CD4-positive, alpha-beta T cell (primary cell): ENCODE data around the gene OAS3. TPM values are rescaled to one million over a fixed set of nuclear protein-coding genes. Genes with fewer than 3 reads are reported as not detected.

Experiments used
- ATAC-seq: fragments of 200-7000 bp; cut with Tn5 transposase; one replicate; pipeline ENCODE4 v1.10.0; 2022; ENCODE audit warnings: mild to moderate bottlenecking; ENCODE audit not compliant: poor library complexity
- CTCF ChIA-PET: fragments of 350-600 bp; sonication (Branson Sonifier 250); formaldehyde crosslinking; loops from one replicate; lab custom pipeline; 2021; ENCODE audit warnings: antibody characterized with exemption, inconsistent platforms; lab: Charles Lee
- POLR2A ChIA-PET: fragments of 350-600 bp; sonication (Branson Sonifier 250); formaldehyde crosslinking; loops from one replicate; lab custom pipeline; 2021; ENCODE audit warnings: antibody characterized with exemption, inconsistent platforms; lab: Charles Lee
- DNase-seq, 14 experiments: peaks; one replicate each; pipeline ENCODE4 v3.0.0-alpha.2; 2013 to 2020; ENCODE audit warnings: mixed read lengths in 2 of 14
- H3K27ac ChIP-seq, 2 donors: one replicate each; pipeline versions ENCODE4 v1.5.1 to v1.7.0; 2013; ENCODE audit warnings: low read length in 2 of 2, low read depth in 1 of 2, mild to moderate bottlenecking in 1 of 2
- H3K27me3 ChIP-seq, 2 experiments: 1 replicate in 1 of 2; 2 replicates in 1 of 2; pipeline versions ENCODE4 v1.6.1 to v1.7.0; 2013; ENCODE audit warnings: low read length in 2 of 2, control low read depth in 1 of 2, mild to moderate bottlenecking in 1 of 2, moderate library complexity in 1 of 2; ENCODE audit not compliant: insufficient read depth in 2 of 2, control insufficient read depth in 1 of 2
- H3K36me3 ChIP-seq: one replicate; pipeline ENCODE4 v1.6.1; 2013; ENCODE audit warnings: low read length, control low read depth; ENCODE audit not compliant: insufficient read depth
- H3K4me1 ChIP-seq: one replicate; pipeline ENCODE4 v1.6.1; 2013; ENCODE audit warnings: low read length, control low read depth; ENCODE audit not compliant: insufficient read depth
- H3K4me3 ChIP-seq: one replicate; pipeline ENCODE4 v1.5.1; 2013; ENCODE audit warnings: mild to moderate bottlenecking, low read length, moderate library complexity
- H3K9me3 ChIP-seq, 2 experiments: 1 replicate in 1 of 2; 2 replicates in 1 of 2; pipeline versions ENCODE4 v1.6.1 to v1.7.0; 2013; ENCODE audit warnings: low read length in 2 of 2, mild to moderate bottlenecking in 2 of 2, control low read depth in 1 of 2, moderate library complexity in 1 of 2; ENCODE audit not compliant: control insufficient read depth in 1 of 2, insufficient read depth in 1 of 2
- H3K27ac Mint-ChIP-seq: one replicate; pipeline ENCODE4 v1.8.0; 2020; ENCODE audit warnings: mixed read lengths
- H3K27me3 Mint-ChIP-seq: one replicate; pipeline ENCODE4 v1.8.0; 2021; ENCODE audit warnings: mixed read lengths
- H3K36me3 Mint-ChIP-seq: one replicate; pipeline ENCODE4 v1.8.0; 2021; ENCODE audit warnings: low read depth, mixed read lengths
- H3K4me1 Mint-ChIP-seq: one replicate; pipeline ENCODE4 v1.8.0; 2021; ENCODE audit warnings: low read depth, mixed read lengths
- H3K4me3 Mint-ChIP-seq: one replicate; pipeline ENCODE4 v1.8.0; 2020; ENCODE audit warnings: mild to moderate bottlenecking, mixed read lengths
- H3K9me3 Mint-ChIP-seq: one replicate; pipeline ENCODE4 v1.8.0; 2020; ENCODE audit warnings: mixed read lengths
- CTCF ChIP-seq: fragments of 200-600 bp; IDR thresholded peaks from one replicate; pipeline ENCODE4 v1.8.0; 2022; ENCODE audit warnings: antibody characterized with exemption, mild to moderate bottlenecking
- intact Hi-C, 2 experiments: fragments of 100-400 bp; cut with DNase I in 1 of 2; cut with micrococcal nuclease in 1 of 2; formaldehyde crosslinking; loops; one replicate each; pipeline versions ENCODE4 v1.15.1 to v1.9.0; 2023 to 2025; cut with DNase I, micrococcal nuclease
- total RNA-seq, 174 experiments: library from RNA in 2 of 174; stranded (reverse) in 2 of 174; gene quantifications; one replicate each; pipeline ENCODE4 v1.2.3 and lab custom pipeline; 2021 to 2026

OAS3 gene
- total RNA-seq, 2 experiments from 2014 or later = 13.9 to 14.5 TPM

GRCh38 chr12:112967858-112968257, 29.6 kb downstream of the OAS3 start:
- peaks cover 64% of the 10 kb centered on the region for H3K36me3 ChIP-seq
- H3K9me3 Mint-ChIP-seq = no peaks in the 10 kb centered on the region
- CTCF ChIA-PET = no interaction called here

GRCh38 chr12:112969547-112970306, 31.5 kb downstream of the OAS3 start:
- no peaks in the 10 kb centered on the region for H3K9me3 ChIP-seq
- Mint-ChIP-seq H3K4me1 (no peaks in the 10 kb centered on the region), H3K27me3 (no peaks in the 10 kb centered on the region), H3K9me3 (no peaks in the 10 kb centered on the region), H3K4me3 (no peak overlapping the region), H3K36me3 (peaks cover 56% of the 10 kb centered on the region), H3K27ac (no peak overlapping the region)
- H3K27me3 ChIP-seq = no peaks in the 10 kb centered on the region
- H3K36me3 ChIP-seq = peaks cover 45% of the 10 kb centered on the region
- POLR2A ChIA-PET = no interaction called here
- no peak for DNase-seq
- ATAC-seq = no peak
- no peak overlapping the region for H3K4me3 ChIP-seq
- no peak for TF ChIP-seq CTCF
- H3K27ac ChIP-seq = no peak overlapping the region
- CTCF ChIA-PET = no interaction called here
- intact Hi-C loops = no loop called here
- H3K4me1 ChIP-seq = no peaks in the 10 kb centered on the region

More at GRCh38 chr12:112967858-112968257, 29.6 kb downstream of the OAS3 start:
- H3K4me3 ChIP-seq = no peak overlapping the region
- H3K27me3 ChIP-seq = no peaks in the 10 kb centered on the region
- POLR2A ChIA-PET = interaction anchor here (0.8 kb wide), 1 partner anchor 10 kb away, joined by 3 read pairs; the partner anchor contains the start of gene OAS2
- no peak for ATAC-seq
- DNase-seq = no peak
- H3K36me3 Mint-ChIP-seq = peaks cover 75% of the 10 kb centered on the region
- H3K4me3 Mint-ChIP-seq = no peak overlapping the region
- no peaks in the 10 kb centered on the region for H3K9me3 ChIP-seq
- H3K27me3 Mint-ChIP-seq = no peaks in the 10 kb centered on the region
- no peaks in the 10 kb centered on the region for H3K4me1 Mint-ChIP-seq
- H3K27ac ChIP-seq = no peak overlapping the region
- H3K4me1 ChIP-seq = no peaks in the 10 kb centered on the region
- intact Hi-C loops = no loop called here
- no peak overlapping the region for H3K27ac Mint-ChIP-seq
- no peak for TF ChIP-seq CTCF

DNA sequence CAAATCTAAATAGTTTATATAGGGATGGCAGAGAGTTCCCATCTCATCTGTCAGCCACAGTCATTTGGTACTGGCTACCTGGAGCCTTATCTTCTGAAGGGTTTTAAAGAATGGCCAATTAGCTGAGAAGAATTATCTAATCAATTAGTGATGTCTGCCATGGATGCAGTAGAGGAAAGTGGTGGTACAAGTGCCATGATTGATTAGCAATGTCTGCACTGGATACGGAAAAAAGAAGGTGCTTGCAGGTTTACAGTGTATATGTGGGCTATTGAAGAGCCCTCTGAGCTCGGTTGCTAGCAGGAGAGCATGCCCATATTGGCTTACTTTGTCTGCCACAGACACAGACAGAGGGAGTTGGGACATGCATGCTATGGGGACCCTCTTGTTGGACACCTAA, 32.1 kb downstream of the OAS3 start:
- Mint-ChIP-seq H3K27ac (peak overlapping the region; percentile 31), H3K4me3 (no peak overlapping the region), H3K4me1 (no peaks in the 10 kb centered on the region), H3K27me3 (no peaks in the 10 kb centered on the region), H3K9me3 (no peaks in the 10 kb centered on the region), H3K36me3 (peaks cover 52% of the 10 kb centered on the region)
- Histone ChIP-seq H3K36me3 (peaks cover 42% of the 10 kb centered on the region), H3K9me3 (no peaks in the 10 kb centered on the region), H3K27me3 (no peaks in the 10 kb centered on the region), H3K4me3 (no peak overlapping the region), H3K4me1 (no peaks in the 10 kb centered on the region), H3K27ac (no peak overlapping the region)
- ATAC-seq = no peak
- ChIA-PET POLR2A (no interaction called here), CTCF (no interaction called here)
- DNase-seq = no peak
- intact Hi-C loops = no loop called here
- no peak for TF ChIP-seq CTCF
